Natural killer cell (primary cell): ENCODE results near the gene MAPK1. TPM values are rescaled to one million over a fixed set of nuclear protein-coding genes. Genes with fewer than 3 reads are reported as not detected.

ENCODE experiments used
- ATAC-seq, 3 donors: fragments of 150-1000 bp in 2 of 3; fragments of 200-7000 bp in 1 of 3; cut with Tn5 transposase; 1 replicate in 1 of 3; 2 replicates in 2 of 3; pipeline ENCODE4 v1.10.0; 2021; ENCODE audit warnings: mild to moderate bottlenecking in 2 of 3, moderate library complexity in 2 of 3
- DNase-seq, 2 donors: peaks; one replicate each; pipeline versions ENCODE4 v3.0.0 to v3.0.0-alpha.2; 2013 to 2021; ENCODE audit warnings: mixed read lengths in 1 of 2
- H3K27ac ChIP-seq: one replicate; pipeline ENCODE4 v1.5.1; 2013; ENCODE audit warnings: mild to moderate bottlenecking, low read length
- H3K27me3 ChIP-seq: one replicate; pipeline ENCODE4 v1.6.1; 2013; ENCODE audit warnings: low read length; ENCODE audit not compliant: control insufficient read depth, insufficient read depth
- H3K36me3 ChIP-seq: one replicate; pipeline ENCODE4 v1.6.1; 2013; ENCODE audit warnings: low read length; ENCODE audit not compliant: control insufficient read depth, insufficient read depth
- H3K4me1 ChIP-seq: one replicate; pipeline ENCODE4 v1.6.1; 2013; ENCODE audit warnings: low read length; ENCODE audit not compliant: control insufficient read depth, insufficient read depth
- H3K4me3 ChIP-seq: one replicate; pipeline ENCODE4 v1.5.1; 2013; ENCODE audit warnings: low read length
- H3K9me3 ChIP-seq: one replicate; pipeline ENCODE4 v1.6.1; 2013; ENCODE audit warnings: low read length; ENCODE audit not compliant: control insufficient read depth, insufficient read depth
- H3K27ac Mint-ChIP-seq, 2 donors: one replicate each; pipeline ENCODE4 v1.8.0; 2022; ENCODE audit warnings: mild to moderate bottlenecking in 2 of 2, mixed read lengths in 2 of 2, moderate library complexity in 1 of 2
- H3K27me3 Mint-ChIP-seq, 2 donors: one replicate each; pipeline ENCODE4 v1.8.0; 2022; ENCODE audit warnings: low read depth in 2 of 2, mixed read lengths in 2 of 2
- H3K36me3 Mint-ChIP-seq: one replicate; pipeline ENCODE4 v1.8.0; 2022; ENCODE audit warnings: mixed read lengths
- H3K4me1 Mint-ChIP-seq, 2 donors: one replicate each; pipeline ENCODE4 v1.8.0; 2022; ENCODE audit warnings: mixed read lengths in 2 of 2
- H3K4me3 Mint-ChIP-seq: one replicate; pipeline ENCODE4 v1.8.0; 2022; ENCODE audit warnings: mild to moderate bottlenecking, moderate library complexity, mixed read lengths
- H3K9me3 Mint-ChIP-seq, 2 donors: one replicate each; pipeline ENCODE4 v1.8.0; 2022; ENCODE audit warnings: mixed read lengths in 2 of 2
- WGBS: methylation state at CpG from one replicate; pipeline ENCODE4 v1.1.7; 2013; ENCODE audit warnings: missing lambda C conversion rate; ENCODE audit not compliant: insufficient coverage; 5-methylcytosine and 5-hydroxymethylcytosine counted together
- intact Hi-C: fragments of 100-400 bp; cut with micrococcal nuclease; formaldehyde crosslinking; loops from one replicate; pipeline ENCODE4 v1.14.2; 2022
- total RNA-seq, 4 donors: library from RNA; stranded (reverse); fragments of 120-200 nt in 1 of 4; gene quantifications; one replicate each; pipeline versions ENCODE4 v1.2.3 to v1.2.4, GENCODE V29; 2013 to 2022
- TF ChIP-seq, protein P1 (sequence below): fragments of 200-600 bp; IDR thresholded peaks from one replicate; pipeline ENCODE4 v1.8.0; 2022; ENCODE audit warnings: antibody characterized with exemption

MAPK1 gene
- total RNA-seq, 3 donors from 2014 or later (not counting 1 experiment from before 2014, with no cell fraction given) = 189 to 246 (median 214) TPM

DNA sequence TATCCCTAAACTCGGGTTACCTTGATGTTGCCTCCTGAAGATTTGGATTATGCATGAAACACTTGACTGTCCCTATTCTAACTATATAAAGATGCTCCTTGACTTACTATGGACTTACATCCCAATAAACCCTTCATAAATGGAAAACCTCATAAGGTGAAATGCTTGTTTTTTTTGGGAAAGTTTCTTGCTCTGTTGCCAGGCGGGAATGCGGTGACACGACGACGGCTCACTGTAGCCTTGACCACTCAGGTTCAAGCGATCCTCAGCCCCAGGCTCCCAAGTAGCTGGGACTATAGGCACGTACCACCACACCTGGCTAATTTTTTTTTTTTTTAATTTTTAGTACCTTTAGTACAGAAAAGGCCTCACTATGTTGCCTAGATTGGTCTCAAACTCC lies 10.6 kb downstream of the MAPK1 start:
- Mint-ChIP-seq H3K9me3 (no peaks in the 10 kb centered on the region), H3K4me1 (peaks cover 89 to 95% of the 10 kb centered on the region in 2 donors), H3K4me3 (peak overlapping the region; percentile 43), H3K27ac (peak overlapping the region; percentile 87 to 90), H3K36me3 (no peaks in the 10 kb centered on the region), H3K27me3 (no peaks in the 10 kb centered on the region)
- no peak for DNase-seq
- Histone ChIP-seq H3K27ac (no peak overlapping the region), H3K4me3 (no peak overlapping the region), H3K27me3 (no peaks in the 10 kb centered on the region), H3K4me1 (peaks cover 43% of the 10 kb centered on the region), H3K9me3 (no peaks in the 10 kb centered on the region), H3K36me3 (no peaks in the 10 kb centered on the region)
- intact Hi-C loops = no loop called here
- no peak for ATAC-seq
- TF ChIP-seq, protein P1, sequence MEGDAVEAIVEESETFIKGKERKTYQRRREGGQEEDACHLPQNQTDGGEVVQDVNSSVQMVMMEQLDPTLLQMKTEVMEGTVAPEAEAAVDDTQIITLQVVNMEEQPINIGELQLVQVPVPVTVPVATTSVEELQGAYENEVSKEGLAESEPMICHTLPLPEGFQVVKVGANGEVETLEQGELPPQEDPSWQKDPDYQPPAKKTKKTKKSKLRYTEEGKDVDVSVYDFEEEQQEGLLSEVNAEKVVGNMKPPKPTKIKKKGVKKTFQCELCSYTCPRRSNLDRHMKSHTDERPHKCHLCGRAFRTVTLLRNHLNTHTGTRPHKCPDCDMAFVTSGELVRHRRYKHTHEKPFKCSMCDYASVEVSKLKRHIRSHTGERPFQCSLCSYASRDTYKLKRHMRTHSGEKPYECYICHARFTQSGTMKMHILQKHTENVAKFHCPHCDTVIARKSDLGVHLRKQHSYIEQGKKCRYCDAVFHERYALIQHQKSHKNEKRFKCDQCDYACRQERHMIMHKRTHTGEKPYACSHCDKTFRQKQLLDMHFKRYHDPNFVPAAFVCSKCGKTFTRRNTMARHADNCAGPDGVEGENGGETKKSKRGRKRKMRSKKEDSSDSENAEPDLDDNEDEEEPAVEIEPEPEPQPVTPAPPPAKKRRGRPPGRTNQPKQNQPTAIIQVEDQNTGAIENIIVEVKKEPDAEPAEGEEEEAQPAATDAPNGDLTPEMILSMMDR = no peak
- 98% methylated on average over 8 of the region's 8 CpGs for WGBS

DNA sequence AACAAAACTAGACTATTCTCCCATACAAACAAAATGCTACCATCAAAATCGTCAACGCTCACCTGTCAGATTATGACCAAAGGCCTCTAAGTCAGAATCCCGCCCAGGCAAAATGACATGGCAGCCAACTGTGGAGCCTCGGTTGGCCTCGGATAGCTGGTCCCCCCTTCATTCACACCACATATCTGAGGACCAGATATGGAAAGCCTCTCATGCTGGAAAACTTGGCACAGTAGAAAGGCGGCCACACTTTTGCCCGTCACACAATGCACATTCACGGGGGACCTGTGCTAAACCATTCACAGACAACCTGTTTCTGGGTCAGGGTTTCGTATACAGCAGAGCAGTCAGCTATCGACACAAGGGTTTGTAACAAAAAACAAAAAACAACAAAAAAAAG lies 11.2 kb downstream of the MAPK1 start:
- Histone ChIP-seq H3K4me1 (peaks cover 39% of the 10 kb centered on the region), H3K9me3 (no peaks in the 10 kb centered on the region), H3K27me3 (no peaks in the 10 kb centered on the region), H3K36me3 (no peaks in the 10 kb centered on the region), H3K4me3 (no peak overlapping the region), H3K27ac (no peak overlapping the region)
- ATAC-seq = no peak
- intact Hi-C loops = no loop called here
- H3K9me3 Mint-ChIP-seq = no peaks in the 10 kb centered on the region
- H3K27me3 Mint-ChIP-seq = no peaks in the 10 kb centered on the region
- TF ChIP-seq, protein P1 = no peak
- peak overlapping the region; percentile 87 to 90 for H3K27ac Mint-ChIP-seq
- H3K4me3 Mint-ChIP-seq = peak overlapping the region; percentile 18
- H3K4me1 Mint-ChIP-seq = peaks cover 89 to 95% of the 10 kb centered on the region in 2 donors
- H3K36me3 Mint-ChIP-seq = no peaks in the 10 kb centered on the region
- DNase-seq = no peak
- WGBS = 93% methylated on average over 8 of the region's 10 CpGs

DNA sequence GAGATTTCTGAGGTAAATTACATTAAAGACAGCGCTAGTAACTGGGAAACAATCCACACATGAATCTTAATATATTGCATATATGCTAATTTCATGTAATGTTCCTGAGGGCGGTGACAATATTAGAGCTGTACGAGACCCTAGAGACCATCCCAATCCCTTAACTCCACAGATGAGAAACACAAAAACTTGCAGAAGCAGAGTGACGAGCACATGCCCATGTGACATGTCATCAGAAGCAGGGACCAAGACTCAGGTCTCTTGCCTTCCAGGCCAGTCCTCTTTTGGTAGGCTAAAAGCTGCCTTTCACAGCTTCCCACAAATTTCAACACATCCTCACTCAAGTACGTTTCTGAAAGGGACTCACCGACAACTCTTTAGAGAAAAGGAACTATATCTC lies 11.8 kb downstream of the MAPK1 start:
- DNase-seq = no peak
- 60% methylated on average over 5 of the region's 6 CpGs for WGBS
- Histone ChIP-seq H3K4me3 (no peak overlapping the region), H3K27me3 (no peaks in the 10 kb centered on the region), H3K9me3 (no peaks in the 10 kb centered on the region), H3K4me1 (peaks cover 34% of the 10 kb centered on the region), H3K36me3 (no peaks in the 10 kb centered on the region), H3K27ac (no peak overlapping the region)
- ATAC-seq = no peak
- H3K9me3 Mint-ChIP-seq = no peaks in the 10 kb centered on the region
- no peaks in the 10 kb centered on the region for H3K36me3 Mint-ChIP-seq
- peaks cover 86 to 95% of the 10 kb centered on the region in 2 donors for H3K4me1 Mint-ChIP-seq
- peak overlapping the region; percentile 87 to 90 for H3K27ac Mint-ChIP-seq
- TF ChIP-seq, protein P1 = no peak
- peak overlapping the region; percentile 18 for H3K4me3 Mint-ChIP-seq
- intact Hi-C loops = no loop called here
- no peaks in the 10 kb centered on the region for H3K27me3 Mint-ChIP-seq

DNA sequence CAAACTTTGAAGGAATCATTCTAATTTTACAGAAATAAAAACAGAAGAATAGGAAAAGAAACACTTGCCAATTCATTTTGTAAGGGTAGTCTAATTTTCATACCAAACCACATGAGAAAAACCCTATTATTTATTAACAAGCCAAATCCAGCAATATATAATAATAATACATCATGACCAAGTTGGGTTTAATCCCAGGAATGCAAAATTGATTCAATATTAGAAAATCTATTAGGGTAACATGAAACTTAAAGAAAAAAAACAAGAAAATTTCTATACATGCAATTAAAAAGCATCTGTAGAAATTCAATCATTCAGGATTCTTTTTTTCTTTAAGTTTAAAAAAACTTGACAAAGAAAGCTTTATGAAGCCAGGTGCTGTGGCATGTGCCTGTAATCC lies 16.8 kb downstream of the MAPK1 start:
- TF ChIP-seq, protein P1 = no peak
- no peak overlapping the region for H3K27ac ChIP-seq
- ATAC-seq (no peak), DNase-seq (no peak)
- Mint-ChIP-seq H3K9me3 (no peaks in the 10 kb centered on the region), H3K36me3 (no peaks in the 10 kb centered on the region), H3K27ac (peak overlapping the region; percentile 39 to 84), H3K27me3 (no peaks in the 10 kb centered on the region), H3K4me3 (no peak overlapping the region), H3K4me1 (peaks cover 81 to 85% of the 10 kb centered on the region in 2 donors)
- no peaks in the 10 kb centered on the region for H3K36me3 ChIP-seq
- peaks cover 21% of the 10 kb centered on the region for H3K4me1 ChIP-seq
- H3K9me3 ChIP-seq = no peaks in the 10 kb centered on the region
- H3K27me3 ChIP-seq = no peaks in the 10 kb centered on the region
- no peak overlapping the region for H3K4me3 ChIP-seq
- intact Hi-C loops = no loop called here
